HL-60/S4 (cell line): Measurements from ENCODE around the gene SLTM.
"Not testable (repeated sequence)": the region's sequence is repeated elsewhere in the genome, so short reads cannot be mapped to it uniquely, and the experiment has no call there.

ENCODE experiments used
- in situ Hi-C: fragments of 300-500 bp; cut with MboI; formaldehyde crosslinking; loops from 2 replicates; pipeline ENCODE4 v1.14.3; 2022; ENCODE audit warnings: low sequenced_read_pairs

Gene SLTM

GRCh38 chr15:58929891-58930416 lies 3.5 kb downstream of the SLTM start:
- in situ Hi-C loops, result no loop called here

- in situ Hi-C loops, result no loop called here
Measured at GRCh38 chr15:58926823-58927222, 6.7 kb downstream of the SLTM start.

DNA sequence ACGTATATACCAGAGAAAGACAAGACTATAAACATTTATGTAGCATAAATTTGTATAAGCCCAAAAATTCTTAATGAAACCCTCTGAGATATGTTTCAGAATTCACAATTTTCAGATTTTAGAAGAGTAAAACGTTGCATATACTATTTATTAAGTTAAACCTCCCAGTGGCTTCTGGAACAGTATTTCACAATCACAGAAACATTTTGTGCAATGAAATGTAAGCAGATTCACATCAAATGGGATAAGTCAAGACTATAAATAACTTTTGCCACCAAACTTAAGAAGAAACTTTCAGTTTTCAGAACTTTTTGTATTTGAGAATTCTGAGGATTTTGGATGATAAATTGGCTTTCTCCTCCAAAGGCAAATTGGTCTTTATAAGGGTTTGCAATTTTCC lies 9.2 kb downstream of the SLTM start:
- in situ Hi-C loops, result no loop called here

- in situ Hi-C loops, result no loop called here
Measured at GRCh38 chr15:58923696-58924300, 9.7 kb downstream of the SLTM start.

DNA sequence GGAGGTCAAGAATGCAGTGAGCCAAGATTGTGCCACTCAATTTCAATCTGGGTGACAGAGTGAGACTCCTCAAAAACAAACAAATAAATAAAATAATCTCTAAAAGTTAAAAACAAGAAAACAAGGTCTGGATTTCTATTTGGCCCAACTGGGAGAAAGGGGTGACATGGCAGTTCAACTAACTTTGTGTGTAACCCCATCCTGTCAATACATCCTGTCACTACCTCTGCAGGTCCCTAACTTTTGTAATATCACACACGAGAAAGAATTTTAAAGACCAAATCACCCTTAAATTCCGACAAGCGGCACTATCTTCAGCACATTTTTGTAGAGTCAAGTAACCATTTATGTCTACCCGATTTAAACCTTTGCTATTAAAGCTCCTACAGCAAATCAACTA lies 10.2 kb downstream of the SLTM start:
- in situ Hi-C loops, result no loop called here

GRCh38 chr15:58921267-58921790 lies 12.2 kb downstream of the SLTM start:
- in situ Hi-C loops, result no loop called here

- in situ Hi-C loops, result not testable (repeated sequence)
Measured at GRCh38 chr15:58920447-58920846, 13.0 kb downstream of the SLTM start.

DNA sequence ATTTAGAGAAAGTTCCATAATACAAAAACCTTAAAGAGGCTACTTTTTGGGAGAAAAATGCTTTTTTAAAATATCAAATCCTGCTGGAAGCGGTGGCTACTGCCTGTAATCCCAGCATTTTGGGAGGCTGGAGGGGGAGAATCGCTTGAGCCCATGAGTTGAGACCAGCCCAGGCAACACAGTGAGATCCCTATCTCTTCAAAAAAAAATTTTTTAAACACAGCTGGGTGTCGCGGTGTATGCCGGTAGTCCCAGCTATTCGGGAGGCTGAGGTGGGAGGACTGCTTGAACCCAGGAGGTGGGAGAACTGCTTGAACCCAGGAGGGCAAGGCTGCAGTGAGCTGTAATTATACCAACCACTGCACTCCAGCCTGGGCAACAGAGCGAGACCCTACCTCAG lies 14.2 kb downstream of the SLTM start:
- in situ Hi-C loops, result no loop called here

DNA sequence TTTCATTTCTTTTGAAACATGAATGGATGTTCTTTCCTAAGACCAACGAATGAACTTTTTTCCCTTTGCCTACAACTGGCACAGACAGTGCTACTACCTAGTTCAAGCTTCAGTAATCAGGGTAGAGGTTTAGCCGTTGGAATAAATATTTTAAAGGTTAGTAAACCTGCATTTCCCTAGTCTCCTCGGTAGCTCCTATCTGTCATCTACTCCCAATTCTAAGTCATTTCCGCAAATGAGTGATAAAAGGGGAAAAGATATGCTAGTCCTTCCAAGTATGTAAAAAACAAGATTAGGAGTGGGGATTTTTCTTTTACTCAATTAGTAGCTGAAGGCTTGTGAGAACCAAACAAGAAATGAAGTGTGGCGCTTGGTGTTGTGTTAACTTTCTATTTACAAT lies 15.2 kb downstream of the SLTM start:
- in situ Hi-C loops, result no loop called here

GRCh38 chr15:58917613-58918129 lies 15.8 kb downstream of the SLTM start:
- in situ Hi-C loops, result not testable (repeated sequence)

GRCh38 chr15:58916962-58917361 lies 16.5 kb downstream of the SLTM start:
- in situ Hi-C loops, result no loop called here

DNA sequence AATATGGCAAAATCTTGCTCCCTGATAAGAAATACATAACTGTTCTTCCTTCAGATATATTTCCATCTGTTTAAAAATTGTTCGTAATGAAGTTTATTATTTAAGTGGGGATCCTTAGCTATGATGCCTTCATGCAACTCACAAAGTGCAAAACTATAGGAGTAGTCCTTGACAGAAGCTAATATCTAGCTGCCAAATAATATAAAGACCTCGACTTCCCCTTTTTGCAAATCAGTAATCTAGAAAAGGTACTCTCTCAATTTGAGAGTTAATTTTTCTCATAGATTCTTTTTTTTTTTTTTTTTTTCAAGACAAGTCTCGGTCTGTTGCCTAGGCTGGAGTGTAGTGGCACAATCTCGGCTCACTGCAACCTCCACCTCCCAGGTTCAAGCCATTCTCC lies 23.0 kb downstream of the SLTM start:
- in situ Hi-C loops, result no loop called here

- in situ Hi-C loops, result no loop called here
Measured at GRCh38 chr15:58909616-58910015, 23.9 kb downstream of the SLTM start.

GRCh38 chr15:58908550-58909309 lies 24.7 kb downstream of the SLTM start:
- in situ Hi-C loops, result no loop called here

DNA sequence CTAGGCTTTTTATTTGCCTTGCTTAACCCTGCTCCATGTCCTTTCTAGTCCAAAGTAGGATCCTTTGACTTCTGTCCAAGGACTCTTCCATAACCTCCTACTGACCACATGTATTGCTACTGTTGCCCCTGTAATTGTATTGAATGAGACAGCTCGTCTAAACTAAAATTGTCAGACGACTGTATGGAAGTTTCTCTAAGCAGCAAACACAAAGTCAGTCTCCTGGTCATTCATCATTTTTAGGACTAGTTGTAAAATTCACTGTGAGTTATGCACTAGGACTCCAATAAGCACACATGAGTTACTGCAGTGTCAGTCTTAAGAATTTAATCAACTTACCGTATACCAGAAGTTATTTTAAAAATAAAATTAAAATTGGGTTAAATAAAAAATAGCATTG lies 32.8 kb downstream of the SLTM start:
- in situ Hi-C loops, result no loop called here

DNA sequence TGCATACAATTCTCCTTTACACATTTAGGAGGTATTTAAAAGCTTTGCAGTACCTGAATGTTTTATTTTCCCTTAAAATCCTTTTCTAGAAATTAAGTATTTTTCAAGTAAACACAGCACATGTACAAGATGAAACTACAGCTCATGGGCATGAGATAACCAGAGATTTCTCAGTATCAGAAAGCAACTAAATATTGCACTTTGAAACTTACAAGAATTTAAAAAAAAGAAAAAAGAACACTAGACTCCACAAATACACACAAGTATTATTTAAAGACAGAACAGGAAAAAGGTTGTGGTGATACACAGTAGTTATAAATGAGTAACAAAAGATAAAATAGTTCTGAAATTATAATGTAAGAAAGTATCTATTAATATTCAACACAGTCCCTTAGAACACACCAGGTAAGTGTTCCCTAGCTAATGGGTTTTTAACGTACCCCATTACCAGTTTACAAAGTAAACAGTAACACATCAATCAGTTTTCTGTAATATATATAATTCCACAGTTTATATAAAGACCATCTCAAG lies 35.3 kb downstream of the SLTM start:
- in situ Hi-C loops, result no loop called here

DNA sequence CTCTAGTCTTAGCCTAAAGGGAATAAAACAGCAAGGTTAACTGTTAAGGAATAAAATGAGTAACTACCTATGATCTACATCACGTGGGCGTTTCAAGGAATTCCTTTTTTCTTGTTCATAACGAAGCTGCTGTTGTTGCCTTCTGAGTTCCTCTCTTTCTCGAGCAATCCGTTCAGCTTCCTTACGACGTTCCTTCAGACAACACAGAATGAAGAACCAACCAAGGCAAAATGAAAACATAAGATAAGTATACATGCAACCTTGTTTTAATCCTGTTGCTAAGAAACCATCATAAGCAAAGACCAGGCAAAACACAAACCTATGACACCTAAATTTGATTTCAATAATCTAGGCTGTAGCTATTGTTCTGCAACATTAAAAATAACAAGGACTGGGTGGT lies 44.1 kb downstream of the SLTM start:
- in situ Hi-C loops, result no loop called here

DNA sequence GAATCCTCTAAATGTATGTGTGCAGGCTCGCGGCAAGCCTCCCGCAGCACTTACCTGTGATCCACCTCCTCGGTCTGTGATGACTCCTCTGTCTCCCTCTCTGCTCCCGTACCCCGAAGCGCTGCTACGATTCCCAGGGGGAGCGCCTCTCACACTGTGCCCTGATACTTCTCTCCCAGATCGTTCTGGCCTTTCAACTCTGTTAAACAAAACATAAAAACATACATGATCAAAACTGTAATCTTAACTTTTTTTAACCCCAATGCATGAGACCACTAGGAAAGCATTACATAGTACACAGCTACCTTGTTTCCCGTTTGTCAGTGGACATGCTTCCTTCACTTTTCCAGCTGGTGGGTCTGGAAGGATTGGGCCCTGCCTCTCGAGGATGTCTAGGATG lies 46.6 kb downstream of the SLTM start:
- in situ Hi-C loops, result no loop called here

GRCh38 chr15:58883926-58884325 lies 49.6 kb downstream of the SLTM start:
- in situ Hi-C loops, result not testable (repeated sequence)

- in situ Hi-C loops, result no loop called here
Measured at GRCh38 chr15:58882243-58882642, 51.2 kb downstream of the SLTM start.

GRCh38 chr15:58880320-58880719 lies 53.2 kb downstream of the SLTM start:
- in situ Hi-C loops, result no loop called here
